ENCODE results near the gene IFI44L. TPM values are rescaled to one million over a fixed set of nuclear protein-coding genes. Genes with fewer than 3 reads are reported as not detected.

Gene IFI44L
- polyA plus RNA-seq, 1 of the 3 experiments (the other 2 are of a cell fraction) = 1.1 TPM

DNA sequence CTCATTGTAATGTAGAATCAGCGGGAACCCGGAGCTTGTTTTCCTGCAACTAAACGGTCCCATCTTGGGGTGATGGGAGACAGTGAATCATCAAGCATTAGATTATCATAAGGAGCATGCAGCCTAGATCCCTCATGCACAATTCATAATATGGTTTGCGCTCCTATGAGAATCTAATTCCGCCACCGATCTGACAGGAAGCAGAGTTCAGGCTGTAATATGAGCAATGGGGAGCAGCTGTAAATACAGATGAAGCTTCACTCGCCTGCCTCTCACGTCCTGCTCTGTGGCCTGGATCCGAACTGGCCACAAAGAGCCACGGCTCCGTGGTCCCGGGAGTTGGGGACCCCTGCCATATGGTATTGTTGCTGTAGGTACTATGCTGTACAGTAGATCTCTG is 31.0 kb downstream of the IFI44L start:
- WGBS (ENCODE audit: low lambda C conversion rate) = 95% methylated on average over 12 of the region's 12 CpGs
- Histone ChIP-seq H3K27ac (ENCODE audit: low read depth in 2 of 2, low read length in 1 of 2) (no peak overlapping the region), H3F3A (replicated peaks; ENCODE audit: insufficient read depth) (no peaks in the 10 kb centered on the region), H3K9me2 (no peaks in the 10 kb centered on the region), H3K9me3 (no peaks in the 10 kb centered on the region), H3K4me3 (ENCODE audit: low read depth in 2 of 2, low read length in 1 of 2) (no peak overlapping the region), H3K4me1 (ENCODE audit: control insufficient read depth in 1 of 2, insufficient read depth in 2 of 2, low read depth in 1 of 2, low read length in 1 of 2) (peaks cover 0 to 8% of the 10 kb centered on the region in 2 experiments; a peak in 2 of 4 replicates), H3K27me3 (ENCODE audit: insufficient read depth) (no peaks in the 10 kb centered on the region), H3K36me3 (replicated peaks in 1 of 2; ENCODE audit: control insufficient read depth in 1 of 2, insufficient read depth in 2 of 2, low read length in 1 of 2) (peaks cover 11 to 13% of the 10 kb centered on the region in 2 experiments), H4K20me1 (ENCODE audit: insufficient read depth) (no peaks in the 10 kb centered on the region), H3K79me2 (ENCODE audit: insufficient read depth) (no peaks in the 10 kb centered on the region), H3K9ac (no peak overlapping the region), H3K4me2 (peak overlapping the region; percentile 62; the same call in 1 of the 2 replicates), H2AFZ (ENCODE audit: low read depth) (no peak overlapping the region)
- TF ChIP-seq NFIC (IDR thresholded peaks at IDR 0.05; ENCODE audit: borderline replicate concordance) (no peak), YY1 (IDR thresholded peaks at IDR 0.05; ENCODE audit: low read depth) (no peak)
- CTCF ChIA-PET = no interaction called here
- POLR2A ChIA-PET = no interaction called here
- no peak for DNase-seq

DNA sequence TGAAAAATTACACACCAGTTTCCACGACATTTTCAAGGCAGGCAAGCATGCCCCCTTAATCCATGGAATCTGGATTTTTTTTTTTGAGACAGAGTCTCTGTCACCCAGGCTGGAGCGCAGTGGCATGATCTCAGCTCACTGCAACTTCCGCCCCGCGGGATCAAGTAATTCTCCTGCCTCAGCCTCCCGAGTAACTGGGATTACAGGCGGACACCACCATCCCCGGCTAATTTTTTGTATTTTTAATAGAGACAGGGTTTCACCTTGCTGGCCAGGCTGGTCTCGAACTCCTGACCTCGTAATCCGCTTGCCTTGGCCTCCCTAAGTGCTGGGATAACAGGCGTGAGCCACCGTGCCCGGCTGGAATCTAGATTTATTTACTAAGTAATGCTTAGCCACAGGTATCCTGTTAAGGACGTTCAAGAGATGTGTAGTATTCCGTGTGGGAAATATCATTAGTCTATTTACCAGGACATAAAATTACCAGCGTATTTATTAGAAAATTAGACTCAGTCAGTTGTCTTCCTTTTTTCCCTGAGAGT is 31.8 kb downstream of the IFI44L start:
- no peaks in the 10 kb centered on the region for H3K9me3 ChIP-seq
- DNase-seq = no peak
- no peak overlapping the region for H3K4me2 ChIP-seq
- H3F3A ChIP-seq (replicated peaks; ENCODE audit: insufficient read depth) = no peaks in the 10 kb centered on the region
- no peak overlapping the region for H3K4me3 ChIP-seq (ENCODE audit: low read depth in 2 of 2, low read length in 1 of 2)
- peaks cover 15 to 17% of the 10 kb centered on the region in 2 experiments for H3K36me3 ChIP-seq (replicated peaks in 1 of 2; ENCODE audit: control insufficient read depth in 1 of 2, insufficient read depth in 2 of 2, low read length in 1 of 2)
- H3K79me2 ChIP-seq (ENCODE audit: insufficient read depth) = no peaks in the 10 kb centered on the region
- H3K9ac ChIP-seq = no peak overlapping the region
- H3K27me3 ChIP-seq (ENCODE audit: insufficient read depth) = no peaks in the 10 kb centered on the region
- no peak for TF ChIP-seq SIN3A (IDR thresholded peaks at IDR 0.05; ENCODE audit: borderline replicate concordance, low read depth, low read length)
- TF ChIP-seq, protein P1, sequence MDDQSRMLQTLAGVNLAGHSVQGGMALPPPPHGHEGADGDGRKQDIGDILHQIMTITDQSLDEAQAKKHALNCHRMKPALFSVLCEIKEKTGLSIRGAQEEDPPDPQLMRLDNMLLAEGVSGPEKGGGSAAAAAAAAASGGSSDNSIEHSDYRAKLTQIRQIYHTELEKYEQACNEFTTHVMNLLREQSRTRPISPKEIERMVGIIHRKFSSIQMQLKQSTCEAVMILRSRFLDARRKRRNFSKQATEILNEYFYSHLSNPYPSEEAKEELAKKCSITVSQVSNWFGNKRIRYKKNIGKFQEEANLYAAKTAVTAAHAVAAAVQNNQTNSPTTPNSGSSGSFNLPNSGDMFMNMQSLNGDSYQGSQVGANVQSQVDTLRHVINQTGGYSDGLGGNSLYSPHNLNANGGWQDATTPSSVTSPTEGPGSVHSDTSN (IDR thresholded peaks at IDR 0.05) = no peak
- TF ChIP-seq POLR2AphosphoS5 (IDR thresholded peaks at IDR 0.05; ENCODE audit: low read depth, low read length) = no peak
- TF ChIP-seq TAF1 (IDR thresholded peaks at IDR 0.05; ENCODE audit: borderline replicate concordance, low read depth, low read length) = no peak
- no peak for TF ChIP-seq TCF12 (IDR thresholded peaks at IDR 0.05)
- no peak for TF ChIP-seq RXRA (IDR thresholded peaks at IDR 0.05; ENCODE audit: borderline replicate concordance, low read depth)
- no peak for TF ChIP-seq CHD2 (IDR thresholded peaks at IDR 0.05; ENCODE audit: low read length, partially characterized antibody)
- TF ChIP-seq, protein P2, sequence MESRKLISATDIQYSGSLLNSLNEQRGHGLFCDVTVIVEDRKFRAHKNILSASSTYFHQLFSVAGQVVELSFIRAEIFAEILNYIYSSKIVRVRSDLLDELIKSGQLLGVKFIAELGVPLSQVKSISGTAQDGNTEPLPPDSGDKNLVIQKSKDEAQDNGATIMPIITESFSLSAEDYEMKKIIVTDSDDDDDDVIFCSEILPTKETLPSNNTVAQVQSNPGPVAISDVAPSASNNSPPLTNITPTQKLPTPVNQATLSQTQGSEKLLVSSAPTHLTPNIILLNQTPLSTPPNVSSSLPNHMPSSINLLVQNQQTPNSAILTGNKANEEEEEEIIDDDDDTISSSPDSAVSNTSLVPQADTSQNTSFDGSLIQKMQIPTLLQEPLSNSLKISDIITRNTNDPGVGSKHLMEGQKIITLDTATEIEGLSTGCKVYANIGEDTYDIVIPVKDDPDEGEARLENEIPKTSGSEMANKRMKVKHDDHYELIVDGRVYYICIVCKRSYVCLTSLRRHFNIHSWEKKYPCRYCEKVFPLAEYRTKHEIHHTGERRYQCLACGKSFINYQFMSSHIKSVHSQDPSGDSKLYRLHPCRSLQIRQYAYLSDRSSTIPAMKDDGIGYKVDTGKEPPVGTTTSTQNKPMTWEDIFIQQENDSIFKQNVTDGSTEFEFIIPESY (IDR thresholded peaks at IDR 0.05; ENCODE audit: borderline replicate concordance, low read depth) = no peak
- TF ChIP-seq NRF1 (IDR thresholded peaks at IDR 0.05; ENCODE audit: low read depth, low read length) = no peak
- no peak for TF ChIP-seq YY1 (IDR thresholded peaks at IDR 0.05; ENCODE audit: low read depth)
- no peak for TF ChIP-seq RAD21 (IDR thresholded peaks at IDR 0.05; ENCODE audit: low read length)
- TF ChIP-seq FOSL2 (IDR thresholded peaks at IDR 0.05; ENCODE audit: borderline replicate concordance, low read depth) = no peak
- peaks cover 0 to 8% of the 10 kb centered on the region in 2 experiments; a peak in 2 of 4 replicates for H3K4me1 ChIP-seq (ENCODE audit: control insufficient read depth in 1 of 2, insufficient read depth in 2 of 2, low read depth in 1 of 2, low read length in 1 of 2)
- ChIA-PET CTCF (no interaction called here), POLR2A (no interaction called here)
- H2AFZ ChIP-seq (ENCODE audit: low read depth) = no peak overlapping the region
- WGBS (ENCODE audit: low lambda C conversion rate) = 92% methylated on average over 17 of the region's 17 CpGs
- no peak overlapping the region for H3K27ac ChIP-seq (ENCODE audit: low read depth in 2 of 2, low read length in 1 of 2)
- H3K9me2 ChIP-seq = no peaks in the 10 kb centered on the region
- H4K20me1 ChIP-seq (ENCODE audit: insufficient read depth) = no peaks in the 10 kb centered on the region

Measured in SK-N-SH (cell line).